ENCODE data around the gene VSX2.

GRCh38 chr14:74198441-74199234 lies 40.6 kb upstream of the VSX2 start:
- TF ChIP-seq EZH2phosphoT487 (IDR thresholded peaks at IDR 0.05; ENCODE audit: borderline replicate concordance, low read depth), result no peak
- no peak for TF ChIP-seq POLR2AphosphoS5 (IDR thresholded peaks at IDR 0.05; ENCODE audit: low read depth, low read length)
- no peak for TF ChIP-seq EP300 (IDR thresholded peaks at IDR 0.05; ENCODE audit: borderline replicate concordance in 1 of 2, low read depth in 1 of 2, low read length in 1 of 2)
- no peak for TF ChIP-seq CTCF (IDR thresholded peaks at IDR 0.05)
- TF ChIP-seq REST (IDR thresholded peaks at IDR 0.05; ENCODE audit: low read depth, low read length), result no peak
- no peak for TF ChIP-seq RCOR1 (IDR thresholded peaks at IDR 0.05; ENCODE audit: low read length)
- TF ChIP-seq SMC3 (IDR thresholded peaks at IDR 0.05; ENCODE audit: low read depth, low read length), result no peak
- no peak for TF ChIP-seq ELF1 (IDR thresholded peaks at IDR 0.05)
- no peak for TF ChIP-seq CHD2 (IDR thresholded peaks at IDR 0.05; ENCODE audit: low read length, partially characterized antibody)
- TF ChIP-seq USF2 (IDR thresholded peaks at IDR 0.05; ENCODE audit: borderline replicate concordance, low read depth, low read length), result no peak

Measured in SK-N-SH (cell line).